ENCODE results near the gene SLC6A20.

GRCh38 chr3:45783667-45784066, 12.7 kb downstream of the SLC6A20 start:
- TF ChIP-seq EZH2 (IDR thresholded peaks at IDR 0.05), result no peak
- no peak for TF ChIP-seq POLR2AphosphoS5 (IDR thresholded peaks at IDR 0.05; ENCODE audit: borderline replicate concordance, low read depth, low read length)
- TF ChIP-seq FOXP2 (optimal IDR thresholded peaks at IDR 0.05; ENCODE audit: control extremely low read depth, extremely low read length, insufficient read depth), result no peak
